ENCODE measurements around the gene CENPL.

- TF ChIP-seq PRDM10 (tag by site-specific recombination; IDR thresholded peaks at IDR 0.05) (no peak), ZNF423 (tag by site-specific recombination; IDR thresholded peaks at IDR 0.05) (no peak), ZNF354C (tag by site-specific recombination; IDR thresholded peaks at IDR 0.05; ENCODE audit: borderline replicate concordance, low read depth) (no peak), CTCF (tag by site-specific recombination; IDR thresholded peaks at IDR 0.05) (no peak)
Observed at GRCh38 chr1:173871091-173871490, 46.4 kb upstream of the CENPL start.

Data from HEK293 (cell line).